SK-N-SH (cell line): ENCODE data around the gene C16orf96. TPM values are rescaled to one million over a fixed set of nuclear protein-coding genes. Genes with fewer than 3 reads are reported as not detected.

Source experiments
- CTCF ChIA-PET: fragments of 300-600, 350-600 bp; formaldehyde crosslinking; extraction: SDS; loops from one replicate; lab custom pipeline; 2021; lab: Yijun Ruan, JAX
- POLR2A ChIA-PET: fragments of 350-600 bp; sonication (Branson Sonifier 250); formaldehyde crosslinking; extraction: SDS; loops from one replicate; lab custom pipeline; 2020; ENCODE audit warnings: antibody characterized with exemption, inconsistent platforms; lab: Yijun Ruan, JAX
- DNase-seq: peaks from one replicate; pipeline ENCODE4 v3.0.0; 2012
- H2AFZ ChIP-seq: fragments of 200-600 bp; sonication (generic); 2 replicates; pipeline ENCODE4 v1.8.1; 2016; ENCODE audit warnings: antibody characterized with exemption, mild to moderate bottlenecking, low read depth
- H3F3A ChIP-seq: fragments of 200-600 bp; sonication (generic); replicated peaks from 2 replicates; pipeline ENCODE3; 2016; ENCODE audit warnings: antibody characterized with exemption, mild to moderate bottlenecking; ENCODE audit not compliant: insufficient read depth
- H3K27ac ChIP-seq, 2 experiments: fragments of 200-500 bp in 1 of 2; fragments of 200-600 bp in 1 of 2; sonication (Bioruptor generic) in 1 of 2; sonication (generic), shearing (Covaris generic) in 1 of 2; 2 replicates each; pipeline versions ENCODE4 v1.5.1 to v1.6.1; 2014 to 2016; ENCODE audit warnings: low read depth in 2 of 2, inconsistent platforms in 1 of 2, low read length in 1 of 2, mild to moderate bottlenecking in 1 of 2, mixed read lengths in 1 of 2
- H3K27me3 ChIP-seq: fragments of 200-600 bp; sonication (generic), shearing (Covaris generic); 2 replicates; pipeline ENCODE4 v1.6.1; 2016; ENCODE audit warnings: mixed run types; ENCODE audit not compliant: insufficient read depth
- H3K36me3 ChIP-seq, 2 experiments: fragments of 200-500 bp in 1 of 2; fragments of 200-600 bp in 1 of 2; sonication (Bioruptor generic) in 1 of 2; sonication (generic) in 1 of 2; replicated peaks in 1 of 2; 2 replicates each; pipeline versions ENCODE3 to v1.5.1; 2014 to 2016; ENCODE audit warnings: low read length in 1 of 2, mild to moderate bottlenecking in 1 of 2; ENCODE audit not compliant: insufficient read depth in 2 of 2, control insufficient read depth in 1 of 2
- H3K4me1 ChIP-seq, 2 experiments: fragments of 200-500 bp in 1 of 2; fragments of 200-600 bp in 1 of 2; sonication (Bioruptor generic) in 1 of 2; sonication (generic), shearing (Covaris generic) in 1 of 2; 2 replicates each; pipeline versions ENCODE4 v1.5.1 to v1.6.1; 2014 to 2016; ENCODE audit warnings: low read depth in 1 of 2, low read length in 1 of 2, mixed run types in 1 of 2; ENCODE audit not compliant: insufficient read depth in 2 of 2, control insufficient read depth in 1 of 2
- H3K4me2 ChIP-seq: fragments of 200-600 bp; sonication (generic), shearing (Covaris generic); 2 replicates; pipeline ENCODE4 v1.6.1; 2017; ENCODE audit warnings: mixed run types
- H3K4me3 ChIP-seq, 2 experiments: fragments of 200-500 bp in 1 of 2; fragments of 200-600 bp in 1 of 2; sonication (Bioruptor generic) in 1 of 2; sonication (generic), shearing (Covaris generic) in 1 of 2; 2 replicates each; pipeline versions ENCODE4 v1.5.1 to v1.8.1; 2014 to 2016; ENCODE audit warnings: low read depth in 2 of 2, inconsistent platforms in 1 of 2, low read length in 1 of 2, mild to moderate bottlenecking in 1 of 2, mixed read lengths in 1 of 2, moderate library complexity in 1 of 2
- H3K79me2 ChIP-seq: fragments of 200-600 bp; sonication (generic); 2 replicates; pipeline ENCODE4 v1.8.1; 2017; ENCODE audit warnings: mild to moderate bottlenecking; ENCODE audit not compliant: insufficient read depth
- H3K9ac ChIP-seq: fragments of 200-600 bp; sonication (generic); 2 replicates; pipeline ENCODE4 v1.6.1; 2017; ENCODE audit warnings: mixed run types
- H3K9me2 ChIP-seq: fragments of 200-600 bp; sonication (generic); 2 replicates; pipeline ENCODE4 v1.6.1; 2017; ENCODE audit warnings: mixed run types
- H3K9me3 ChIP-seq: fragments of 200-600 bp; sonication (generic); 2 replicates; pipeline ENCODE4 v1.6.1; 2017; ENCODE audit warnings: mixed run types, mild to moderate bottlenecking, moderate library complexity
- H4K20me1 ChIP-seq: fragments of 200-600 bp; sonication (generic); 2 replicates; pipeline ENCODE4 v1.6.1; 2017; ENCODE audit warnings: mild to moderate bottlenecking, mixed run types; ENCODE audit not compliant: insufficient read depth
- ELF1 ChIP-seq: IDR thresholded peaks from 2 replicates; pipeline ENCODE4 v1.4.0; 2012
- FOSL2 ChIP-seq: IDR thresholded peaks from 2 replicates; pipeline ENCODE4 v1.4.0; 2012; ENCODE audit warnings: low read depth, mild to moderate bottlenecking, moderate library complexity, borderline replicate concordance
- MXI1 ChIP-seq: IDR thresholded peaks from 2 replicates; pipeline ENCODE4 v1.6.1; 2012; ENCODE audit warnings: mild to moderate bottlenecking, low read depth, low read length, improper control_type of control experiment
- RAD21 ChIP-seq: IDR thresholded peaks from 2 replicates; pipeline ENCODE4 v1.6.1; 2012; ENCODE audit warnings: mild to moderate bottlenecking, low read length
- RCOR1 ChIP-seq: fragments of 150-350 bp; IDR thresholded peaks from 2 replicates; pipeline ENCODE4 v1.6.1; 2017; ENCODE audit warnings: antibody characterized with exemption, low read length
- TAF1 ChIP-seq: IDR thresholded peaks from 2 replicates; pipeline ENCODE4 v1.6.1; 2012; ENCODE audit warnings: low read depth, mild to moderate bottlenecking, low read length, moderate library complexity, borderline replicate concordance
- TEAD4 ChIP-seq: IDR thresholded peaks from 2 replicates; pipeline ENCODE4 v1.4.0; 2012; ENCODE audit warnings: mild to moderate bottlenecking, borderline replicate concordance; ENCODE audit not compliant: insufficient read depth
- WGBS: methylation state at CpG from one replicate; pipeline ENCODE4 v1.1.6; 2017; ENCODE audit warnings: low lambda C conversion rate; 5-methylcytosine and 5-hydroxymethylcytosine counted together
- polyA plus RNA-seq, 3 experiments: library from polyadenylated mRNA; depleted of rRNA; stranded (reverse); fragments of >200 nt; gene quantifications; 2 replicates each; pipeline ENCODE4 v1.2.3, GENCODE V29; 2012
- TF ChIP-seq, protein P1 (sequence below): IDR thresholded peaks from 2 replicates; pipeline ENCODE4 v1.4.0; 2012; ENCODE audit warnings: low read depth, borderline replicate concordance
- TF ChIP-seq, protein P2 (sequence below): fragments of 200-600 bp; sonication (generic); IDR thresholded peaks from 2 replicates; pipeline ENCODE4 v1.6.1; 2017; ENCODE audit warnings: antibody characterized with exemption, mild to moderate bottlenecking, moderate library complexity
- TF ChIP-seq, protein P3 (sequence below): IDR thresholded peaks from 2 replicates; pipeline ENCODE4 v1.4.0; 2012; ENCODE audit warnings: low read depth
- TF ChIP-seq, protein P4 (sequence below): IDR thresholded peaks from 2 replicates; pipeline ENCODE4; 2012
- TF ChIP-seq, protein P5 (sequence below): fragments of 150-350 bp; IDR thresholded peaks from 2 replicates; pipeline ENCODE4 v1.6.1; 2017; ENCODE audit warnings: antibody characterized with exemption, low read length, low read depth, borderline replicate concordance

Gene C16orf96
- polyA plus RNA-seq, 1 of the 3 experiments (the other 2 are of a cell fraction): 0.05 TPM

DNA sequence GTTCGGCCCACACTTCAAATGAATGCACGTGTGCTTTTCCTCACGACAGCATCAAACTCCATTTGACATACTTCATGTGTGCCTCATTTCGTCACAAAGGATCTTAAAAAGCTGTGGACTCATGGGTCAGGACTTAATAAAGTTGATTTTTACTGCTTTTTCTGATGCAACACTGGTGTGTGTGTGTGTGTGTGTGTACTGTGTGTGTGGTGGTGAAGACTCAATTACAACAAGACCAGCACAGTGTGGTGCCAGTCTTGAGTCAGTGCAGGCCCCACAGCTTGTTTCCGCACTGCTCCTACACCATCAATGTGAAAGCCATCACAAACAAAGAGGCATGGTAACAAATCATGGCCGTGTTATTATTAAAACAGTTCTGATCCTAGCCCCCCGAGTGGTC, 35.2 kb upstream of the C16orf96 start:
- Histone ChIP-seq H3K4me1 (peaks cover 0 to 20% of the 10 kb centered on the region in 2 experiments; a peak in 1 of 4 replicates), H3K79me2 (peaks cover 14% of the 10 kb centered on the region; the same call in 1 of the 2 replicates), H3F3A (no peaks in the 10 kb centered on the region), H3K27ac (no peak overlapping the region), H3K9me3 (no peaks in the 10 kb centered on the region), H2AFZ (no peak overlapping the region), H3K36me3 (peaks cover 0 to 5% of the 10 kb centered on the region in 2 experiments), H4K20me1 (peaks cover 10% of the 10 kb centered on the region; the same call in 1 of the 2 replicates), H3K4me3 (no peak overlapping the region), H3K9me2 (no peaks in the 10 kb centered on the region), H3K9ac (no peak overlapping the region), H3K27me3 (no peaks in the 10 kb centered on the region), H3K4me2 (no peak overlapping the region)
- TF ChIP-seq, protein P1, sequence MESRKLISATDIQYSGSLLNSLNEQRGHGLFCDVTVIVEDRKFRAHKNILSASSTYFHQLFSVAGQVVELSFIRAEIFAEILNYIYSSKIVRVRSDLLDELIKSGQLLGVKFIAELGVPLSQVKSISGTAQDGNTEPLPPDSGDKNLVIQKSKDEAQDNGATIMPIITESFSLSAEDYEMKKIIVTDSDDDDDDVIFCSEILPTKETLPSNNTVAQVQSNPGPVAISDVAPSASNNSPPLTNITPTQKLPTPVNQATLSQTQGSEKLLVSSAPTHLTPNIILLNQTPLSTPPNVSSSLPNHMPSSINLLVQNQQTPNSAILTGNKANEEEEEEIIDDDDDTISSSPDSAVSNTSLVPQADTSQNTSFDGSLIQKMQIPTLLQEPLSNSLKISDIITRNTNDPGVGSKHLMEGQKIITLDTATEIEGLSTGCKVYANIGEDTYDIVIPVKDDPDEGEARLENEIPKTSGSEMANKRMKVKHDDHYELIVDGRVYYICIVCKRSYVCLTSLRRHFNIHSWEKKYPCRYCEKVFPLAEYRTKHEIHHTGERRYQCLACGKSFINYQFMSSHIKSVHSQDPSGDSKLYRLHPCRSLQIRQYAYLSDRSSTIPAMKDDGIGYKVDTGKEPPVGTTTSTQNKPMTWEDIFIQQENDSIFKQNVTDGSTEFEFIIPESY: no peak
- no peak for TF ChIP-seq RAD21
- no peak for TF ChIP-seq ELF1
- TF ChIP-seq TEAD4: no peak
- TF ChIP-seq, protein P2, sequence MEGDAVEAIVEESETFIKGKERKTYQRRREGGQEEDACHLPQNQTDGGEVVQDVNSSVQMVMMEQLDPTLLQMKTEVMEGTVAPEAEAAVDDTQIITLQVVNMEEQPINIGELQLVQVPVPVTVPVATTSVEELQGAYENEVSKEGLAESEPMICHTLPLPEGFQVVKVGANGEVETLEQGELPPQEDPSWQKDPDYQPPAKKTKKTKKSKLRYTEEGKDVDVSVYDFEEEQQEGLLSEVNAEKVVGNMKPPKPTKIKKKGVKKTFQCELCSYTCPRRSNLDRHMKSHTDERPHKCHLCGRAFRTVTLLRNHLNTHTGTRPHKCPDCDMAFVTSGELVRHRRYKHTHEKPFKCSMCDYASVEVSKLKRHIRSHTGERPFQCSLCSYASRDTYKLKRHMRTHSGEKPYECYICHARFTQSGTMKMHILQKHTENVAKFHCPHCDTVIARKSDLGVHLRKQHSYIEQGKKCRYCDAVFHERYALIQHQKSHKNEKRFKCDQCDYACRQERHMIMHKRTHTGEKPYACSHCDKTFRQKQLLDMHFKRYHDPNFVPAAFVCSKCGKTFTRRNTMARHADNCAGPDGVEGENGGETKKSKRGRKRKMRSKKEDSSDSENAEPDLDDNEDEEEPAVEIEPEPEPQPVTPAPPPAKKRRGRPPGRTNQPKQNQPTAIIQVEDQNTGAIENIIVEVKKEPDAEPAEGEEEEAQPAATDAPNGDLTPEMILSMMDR: no peak
- TF ChIP-seq RCOR1: no peak
- no peak for TF ChIP-seq FOSL2
- TF ChIP-seq, protein P3, sequence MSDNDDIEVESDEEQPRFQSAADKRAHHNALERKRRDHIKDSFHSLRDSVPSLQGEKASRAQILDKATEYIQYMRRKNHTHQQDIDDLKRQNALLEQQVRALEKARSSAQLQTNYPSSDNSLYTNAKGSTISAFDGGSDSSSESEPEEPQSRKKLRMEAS: no peak
- TF ChIP-seq TAF1: no peak
- TF ChIP-seq, protein P4, sequence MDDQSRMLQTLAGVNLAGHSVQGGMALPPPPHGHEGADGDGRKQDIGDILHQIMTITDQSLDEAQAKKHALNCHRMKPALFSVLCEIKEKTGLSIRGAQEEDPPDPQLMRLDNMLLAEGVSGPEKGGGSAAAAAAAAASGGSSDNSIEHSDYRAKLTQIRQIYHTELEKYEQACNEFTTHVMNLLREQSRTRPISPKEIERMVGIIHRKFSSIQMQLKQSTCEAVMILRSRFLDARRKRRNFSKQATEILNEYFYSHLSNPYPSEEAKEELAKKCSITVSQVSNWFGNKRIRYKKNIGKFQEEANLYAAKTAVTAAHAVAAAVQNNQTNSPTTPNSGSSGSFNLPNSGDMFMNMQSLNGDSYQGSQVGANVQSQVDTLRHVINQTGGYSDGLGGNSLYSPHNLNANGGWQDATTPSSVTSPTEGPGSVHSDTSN: no peak
- CTCF ChIA-PET: interaction anchor here (0.6 to 3.7 kb wide), 4 partner anchors 14 to 129 kb away, joined by 3 to 15 read pairs (median 4); no protein-coding TSS in a partner anchor
- POLR2A ChIA-PET: interaction anchor here (1.4 kb wide), 1 partner anchor 13 kb away, joined by 3 read pairs; no protein-coding TSS in a partner anchor
- WGBS: 93% methylated on average over 7 of the region's 7 CpGs
- no peak for DNase-seq

DNA sequence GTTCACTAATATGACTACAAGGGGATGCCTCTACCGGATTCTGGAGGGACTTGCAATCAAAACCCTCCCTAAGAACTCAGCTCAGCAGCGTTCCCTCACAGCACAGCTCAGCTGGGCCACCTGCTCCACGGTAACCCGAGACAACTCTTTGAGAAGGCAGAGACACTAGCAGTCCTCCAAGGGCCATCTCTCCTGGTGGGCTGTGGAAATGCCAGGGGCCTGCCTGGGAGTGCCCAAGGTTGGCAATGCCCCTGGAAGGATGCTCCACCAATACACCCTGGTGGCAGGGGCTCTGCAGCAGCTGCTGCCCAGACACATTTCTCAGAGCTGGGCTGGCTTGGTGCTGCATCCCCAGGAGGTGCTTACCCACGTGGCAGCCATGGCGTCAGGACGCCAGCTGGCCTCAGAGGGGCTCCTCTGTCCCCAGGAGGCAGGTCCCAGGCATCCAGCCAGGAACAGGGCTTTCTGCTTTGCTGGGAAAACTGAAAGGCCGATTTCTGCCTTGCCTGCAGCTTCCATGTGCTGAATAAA, 34.0 kb upstream of the C16orf96 start:
- DNase-seq: peak; percentile 73
- H3K27ac ChIP-seq: peak overlapping the region in 1 of 2 experiments; percentile 65; a peak in 2 of 4 replicates
- peaks cover 8% of the 10 kb centered on the region; the same call in 1 of the 2 replicates for H3K79me2 ChIP-seq
- TF ChIP-seq, protein P5, sequence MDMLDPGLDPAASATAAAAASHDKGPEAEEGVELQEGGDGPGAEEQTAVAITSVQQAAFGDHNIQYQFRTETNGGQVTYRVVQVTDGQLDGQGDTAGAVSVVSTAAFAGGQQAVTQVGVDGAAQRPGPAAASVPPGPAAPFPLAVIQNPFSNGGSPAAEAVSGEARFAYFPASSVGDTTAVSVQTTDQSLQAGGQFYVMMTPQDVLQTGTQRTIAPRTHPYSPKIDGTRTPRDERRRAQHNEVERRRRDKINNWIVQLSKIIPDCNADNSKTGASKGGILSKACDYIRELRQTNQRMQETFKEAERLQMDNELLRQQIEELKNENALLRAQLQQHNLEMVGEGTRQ: no peak
- TF ChIP-seq MXI1: peak; percentile 92
- no peaks in the 10 kb centered on the region for H3K36me3 ChIP-seq
- no peak overlapping the region for H3K4me2 ChIP-seq
- H4K20me1 ChIP-seq: peaks cover 10% of the 10 kb centered on the region; the same call in 1 of the 2 replicates
- H3K9me2 ChIP-seq: no peaks in the 10 kb centered on the region
- 81% methylated on average over 3 of the region's 8 CpGs for WGBS
- no peaks in the 10 kb centered on the region for H3F3A ChIP-seq
- ChIA-PET POLR2A (interaction anchor here (1.4 to 1.5 kb wide), 2 partner anchors 14 to 17 kb away, joined by 3 to 6 read pairs; partner anchors contain the start of gene CDIP1), CTCF (interaction anchor here (0.9 to 3.7 kb wide), 5 partner anchors 15 to 434 kb away, joined by 3 to 15 read pairs (median 5); partner anchors contain the start of gene MGRN1)
- H3K4me3 ChIP-seq: no peak overlapping the region
- H2AFZ ChIP-seq: no peak overlapping the region
- H3K9ac ChIP-seq: no peak overlapping the region
- H3K4me1 ChIP-seq: peaks cover 0 to 20% of the 10 kb centered on the region in 2 experiments; a peak in 1 of 4 replicates
- H3K27me3 ChIP-seq: no peaks in the 10 kb centered on the region
- H3K9me3 ChIP-seq: no peaks in the 10 kb centered on the region
